Common myeloid progenitor, CD34-positive (primary cell): ENCODE measurements around the gene PEX5. TPM values are rescaled to one million over a fixed set of nuclear protein-coding genes. Genes with fewer than 3 reads are reported as not detected.

Experiments
- CTCF ChIA-PET: fragments of 350-600 bp; sonication (Branson Sonifier 250); formaldehyde crosslinking; loops from one replicate; lab custom pipeline; 2021; ENCODE audit warnings: antibody characterized with exemption; lab: Charles Lee
- POLR2A ChIA-PET: fragments of 350-600 bp; sonication (Branson Sonifier 250); formaldehyde crosslinking; loops from one replicate; lab custom pipeline; 2021; ENCODE audit warnings: antibody characterized with exemption; lab: Charles Lee
- DNase-seq, 3 donors: peaks; one replicate each; pipeline versions ENCODE4 v3.0.0 to v3.0.0-alpha.2; 2013
- H3K27ac ChIP-seq, 2 experiments: 1 replicate in 1 of 2; 2 replicates in 1 of 2; pipeline ENCODE4 v1.7.0; 2013; ENCODE audit warnings: inconsistent platforms in 2 of 2, low read length in 2 of 2, mild to moderate bottlenecking in 2 of 2, low read depth in 1 of 2, moderate library complexity in 1 of 2; ENCODE audit not compliant: severe bottlenecking in 2 of 2, insufficient read depth in 1 of 2, poor library complexity in 1 of 2
- H3K27me3 ChIP-seq, 5 experiments: replicated peaks in 2 of 5; 1 replicate in 3 of 5; 2 replicates in 2 of 5; pipeline versions ENCODE4 v1.6.1 to v1.7.0; 2013; ENCODE audit warnings: low read length in 4 of 5, mild to moderate bottlenecking in 2 of 5, moderate library complexity in 2 of 5, inconsistent platforms in 1 of 5; ENCODE audit not compliant: insufficient read depth in 5 of 5, control insufficient read depth in 4 of 5
- H3K36me3 ChIP-seq, 4 experiments: 1 replicate in 2 of 4; 2 replicates in 2 of 4; pipeline versions ENCODE4 v1.6.1 to v1.7.0; 2013; ENCODE audit warnings: low read length in 3 of 4, control low read depth in 1 of 4, mild to moderate bottlenecking in 1 of 4; ENCODE audit not compliant: control insufficient read depth in 4 of 4, insufficient read depth in 4 of 4
- H3K4me1 ChIP-seq, 4 experiments: 1 replicate in 3 of 4; 2 replicates in 1 of 4; pipeline versions ENCODE4 v1.6.1 to v1.7.1; 2013; ENCODE audit warnings: low read length in 3 of 4, mild to moderate bottlenecking in 3 of 4, control low read depth in 1 of 4, inconsistent platforms in 1 of 4, moderate library complexity in 1 of 4; ENCODE audit not compliant: control insufficient read depth in 4 of 4, insufficient read depth in 4 of 4; ENCODE audit errors: control extremely low read depth in 1 of 4
- H3K4me3 ChIP-seq, 7 experiments: 1 replicate in 4 of 7; 2 replicates in 3 of 7; pipeline versions ENCODE4 v1.5.1 to v1.7.0; 2013; ENCODE audit warnings: mild to moderate bottlenecking in 7 of 7, low read length in 6 of 7, moderate library complexity in 6 of 7, inconsistent platforms in 2 of 7, low read depth in 2 of 7, control low read depth in 1 of 7; ENCODE audit not compliant: insufficient read depth in 4 of 7, control insufficient read depth in 1 of 7; ENCODE audit errors: extremely low read depth in 1 of 7
- H3K9me3 ChIP-seq, 5 experiments: 1 replicate in 4 of 5; 2 replicates in 1 of 5; pipeline versions ENCODE4 v1.6.1 to v1.7.1; 2013; ENCODE audit warnings: low read length in 4 of 5, mild to moderate bottlenecking in 2 of 5, inconsistent platforms in 1 of 5, low read depth in 1 of 5, moderate library complexity in 1 of 5; ENCODE audit not compliant: control insufficient read depth in 4 of 5, insufficient read depth in 2 of 5; ENCODE audit errors: control extremely low read depth in 1 of 5
- WGBS: methylation state at CpG from one replicate; pipeline ENCODE4 v1.1.5; 2013; ENCODE audit not compliant: insufficient coverage; 5-methylcytosine and 5-hydroxymethylcytosine counted together
- polyA plus RNA-seq: library from polyadenylated mRNA; unstranded; fragments of 120-200 nt; gene quantifications from one replicate; pipeline ENCODE4 v1.2.1, GENCODE V29; 2013

Gene PEX5
- polyA plus RNA-seq: 23.7 TPM

- peak within 1 kb of the TSS; percentile 77 to 86 for H3K27ac ChIP-seq
- ChIA-PET CTCF (interaction anchor here (0.6 to 2.7 kb wide), 8 partner anchors 8 to 54 kb away, joined by 3 to 12 read pairs (median 4); no protein-coding TSS in a partner anchor), POLR2A (no interaction called here)
- peak; percentile 88 to 94 (median 93) for DNase-seq
- no peaks in the 10 kb centered on the region for H3K27me3 ChIP-seq
- H3K9me3 ChIP-seq: peaks cover 0 to under 1% (median 0%) of the 10 kb centered on the region in 5 experiments
- peaks cover 4 to 30% (median 23%) of the 10 kb centered on the region in 4 experiments for H3K4me1 ChIP-seq
- peaks cover 5 to 22% (median 8%) of the 10 kb centered on the region in 4 experiments for H3K36me3 ChIP-seq
- H3K4me3 ChIP-seq: peak within 1 kb of the TSS; percentile 87 to 99 (median 92)
- under 1% methylated on average over 51 of the region's 68 CpGs for WGBS
Measured at GRCh38 chr12:7189398-7190267, at the start of gene PEX5. PEX5 (plus strand) TSS chr12:7189686; CDS start chr12:7190378, 692 bp downstream.

GRCh38 chr12:7141351-7142005, 48.0 kb upstream of the PEX5 start:
- DNase-seq: no peak
- peaks cover 13 to 61% (median 43%) of the 10 kb centered on the region in 4 experiments for H3K36me3 ChIP-seq
- 100% methylated on average over 5 of the region's 7 CpGs for WGBS
- CTCF ChIA-PET: interaction anchor here (0.6 to 5.0 kb wide), 15 partner anchors 9 to 497 kb away, joined by 3 to 49 read pairs (median 4); partner anchors contain the start of genes C1RL and PEX5
- H3K27ac ChIP-seq: no peak overlapping the region
- H3K9me3 ChIP-seq: no peaks in the 10 kb centered on the region
- POLR2A ChIA-PET: no interaction called here
- no peaks in the 10 kb centered on the region for H3K27me3 ChIP-seq
- H3K4me1 ChIP-seq: no peaks in the 10 kb centered on the region
- no peak overlapping the region for H3K4me3 ChIP-seq

- Histone ChIP-seq H3K4me1 (no peaks in the 10 kb centered on the region), H3K36me3 (peaks cover 10 to 61% (median 39%) of the 10 kb centered on the region in 4 experiments), H3K4me3 (no peak overlapping the region), H3K27me3 (no peaks in the 10 kb centered on the region), H3K9me3 (no peaks in the 10 kb centered on the region), H3K27ac (no peak overlapping the region)
- WGBS: 98% methylated on average over 3 of the region's 5 CpGs
- ChIA-PET POLR2A (no interaction called here), CTCF (interaction anchor here (0.8 to 5.0 kb wide), 12 partner anchors 8 to 52 kb away, joined by 3 to 49 read pairs (median 4); partner anchors contain the start of genes C1RL and PEX5)
- DNase-seq: peak; percentile 44 to 73 (median 67)
Measured at GRCh38 chr12:7142056-7142644, 47.3 kb upstream of the PEX5 start.

GRCh38 chr12:7142809-7143465, 46.5 kb upstream of the PEX5 start:
- peaks cover 10 to 56% (median 35%) of the 10 kb centered on the region in 4 experiments for H3K36me3 ChIP-seq
- H3K4me1 ChIP-seq: no peaks in the 10 kb centered on the region
- DNase-seq: no peak
- no peak overlapping the region for H3K27ac ChIP-seq
- 98% methylated on average over 17 of the region's 18 CpGs for WGBS
- ChIA-PET POLR2A (interaction anchor here (0.7 kb wide), 1 partner anchor 29 kb away, joined by 3 read pairs; no protein-coding TSS in a partner anchor), CTCF (interaction anchor here (0.7 to 5.0 kb wide), 8 partner anchors 13 to 273 kb away, joined by 3 to 49 read pairs (median 4); partner anchors contain the start of gene PEX5)
- no peaks in the 10 kb centered on the region for H3K9me3 ChIP-seq
- no peaks in the 10 kb centered on the region for H3K27me3 ChIP-seq
- no peak overlapping the region for H3K4me3 ChIP-seq

GRCh38 chr12:7143564-7143963, 45.9 kb upstream of the PEX5 start:
- H3K27ac ChIP-seq: no peak overlapping the region
- H3K36me3 ChIP-seq: peaks cover 12 to 56% (median 35%) of the 10 kb centered on the region in 4 experiments
- no peak for DNase-seq
- H3K27me3 ChIP-seq: no peaks in the 10 kb centered on the region
- 92% methylated on average over 5 of the region's 7 CpGs for WGBS
- CTCF ChIA-PET: interaction anchor here (0.7 to 5.0 kb wide), 9 partner anchors 8 to 274 kb away, joined by 3 to 49 read pairs (median 8); partner anchors contain the start of gene PEX5
- H3K4me1 ChIP-seq: no peaks in the 10 kb centered on the region
- no peaks in the 10 kb centered on the region for H3K9me3 ChIP-seq
- POLR2A ChIA-PET: interaction anchor here (0.7 kb wide), 1 partner anchor 30 kb away, joined by 3 read pairs; no protein-coding TSS in a partner anchor
- no peak overlapping the region for H3K4me3 ChIP-seq

GRCh38 chr12:7144414-7145120, 44.9 kb upstream of the PEX5 start:
- WGBS: 94% methylated on average over 3 of the region's 11 CpGs
- Histone ChIP-seq H3K4me1 (no peaks in the 10 kb centered on the region), H3K9me3 (no peaks in the 10 kb centered on the region), H3K27me3 (no peaks in the 10 kb centered on the region), H3K4me3 (no peak overlapping the region), H3K36me3 (peaks cover 14 to 59% (median 43%) of the 10 kb centered on the region in 4 experiments), H3K27ac (no peak overlapping the region)
- ChIA-PET POLR2A (no interaction called here), CTCF (interaction anchor here (0.7 to 5.0 kb wide), 20 partner anchors 9 to 221 kb away, joined by 3 to 49 read pairs (median 4); partner anchors contain the start of gene PEX5)
- peak in 2 of 3 donors; percentile 56 to 58 for DNase-seq
